A673 (cell line): Measurements from ENCODE around the gene CACNA2D1. TPM values are rescaled to one million over a fixed set of nuclear protein-coding genes. Genes with fewer than 3 reads are reported as not detected.
A peak's percentile ranks its signal among the peaks of the same experiment; 100 is the strongest.
"Not testable (repeated sequence)": the region's sequence is repeated elsewhere in the genome, so short reads cannot be mapped to it uniquely, and the experiment has no call there.

Experiments used
- BruUV-seq: library from RNA; stranded (reverse); fragments of 400-500 nt; replicated peaks from 2 replicates; lab custom pipeline; 2021; lab: Mats Ljungman, UMichigan
- CTCF ChIA-PET: fragments of 300-600 bp; sonication (Branson Sonifier 250); formaldehyde crosslinking; loops from one replicate; lab custom pipeline; 2022; ENCODE audit warnings: antibody characterized with exemption; lab: Charles Lee
- POLR2A ChIA-PET: fragments of 300-600 bp; sonication (Branson Sonifier 250); formaldehyde crosslinking; loops from one replicate; lab custom pipeline; 2022; ENCODE audit warnings: antibody characterized with exemption; ENCODE audit not compliant: low non-redundant PET; lab: Charles Lee
- DNase-seq: peaks from one replicate; pipeline ENCODE4 v3.0.0-alpha.2; 2015; ENCODE audit warnings: low spot score
- H3K27ac ChIP-seq: fragments of 200-600 bp; sonication (generic); 2 replicates; pipeline ENCODE4 v1.5.1; 2016; ENCODE audit warnings: mixed run types, low read depth, mild to moderate bottlenecking, mixed read lengths, antibody characterized with exemption, low read length; ENCODE audit not compliant: poor library complexity, severe bottlenecking
- H3K27me3 ChIP-seq: fragments of 200-600 bp; sonication (generic); replicated peaks from 2 replicates; pipeline ENCODE4 v1.6.1; 2017; ENCODE audit warnings: mixed run types, low read depth, mild to moderate bottlenecking, mixed read lengths, antibody characterized with exemption, low read length; ENCODE audit not compliant: insufficient read depth, poor library complexity
- H3K36me3 ChIP-seq: fragments of 200-600 bp; sonication (generic); 2 replicates; pipeline ENCODE4 v1.6.1; 2016; ENCODE audit warnings: mixed run types, mild to moderate bottlenecking, mixed read lengths, antibody characterized with exemption, low read length; ENCODE audit not compliant: insufficient read depth, poor library complexity, severe bottlenecking
- H3K4me1 ChIP-seq: fragments of 200-600 bp; sonication (generic); 2 replicates; pipeline ENCODE4 v1.6.1; 2017; ENCODE audit warnings: mixed run types, mild to moderate bottlenecking, mixed read lengths, antibody characterized with exemption, low read length; ENCODE audit not compliant: insufficient read depth, poor library complexity, severe bottlenecking
- H3K4me3 ChIP-seq: fragments of 200-600 bp; sonication (generic); 2 replicates; pipeline ENCODE4 v1.5.1; 2016; ENCODE audit warnings: low read depth, mixed run types, mild to moderate bottlenecking, mixed read lengths, low read length; ENCODE audit not compliant: poor library complexity, severe bottlenecking
- H3K9me3 ChIP-seq: fragments of 200-600 bp; sonication (generic); 2 replicates; pipeline ENCODE4 v1.6.1; 2016; ENCODE audit warnings: mixed run types, low read depth, mild to moderate bottlenecking, mixed read lengths, antibody characterized with exemption, low read length; ENCODE audit not compliant: poor library complexity, severe bottlenecking
- EZH2 ChIP-seq: fragments of 200-600 bp; sonication (generic); IDR thresholded peaks from 2 replicates; pipeline ENCODE4 v1.6.1; 2017; ENCODE audit warnings: borderline replicate concordance, low read depth, mild to moderate bottlenecking, mixed read lengths, antibody characterized with exemption, low read length; ENCODE audit not compliant: poor library complexity, severe bottlenecking
- intact Hi-C: fragments of 100-400 bp; cut with micrococcal nuclease; formaldehyde crosslinking; loops from one replicate; pipeline ENCODE4 v1.10.0; 2022; ENCODE audit not compliant: unreplicated experiment
- total RNA-seq: library from RNA; stranded (reverse); gene quantifications from 2 replicates; pipeline ENCODE4 v1.2.3, GENCODE V29; 2021
- TF ChIP-seq, protein P1 (sequence below): fragments of 300-800, 200-600 bp; sonication (generic); conservative IDR thresholded peaks from 2 replicates; pipeline ENCODE4 v1.5.1; 2017; ENCODE audit warnings: low read depth, mild to moderate bottlenecking, antibody characterized with exemption, low read length, moderate library complexity, mixed read lengths

Gene CACNA2D1
- total RNA-seq, 1 experiment from 2014 or later: 49.1 TPM

DNA sequence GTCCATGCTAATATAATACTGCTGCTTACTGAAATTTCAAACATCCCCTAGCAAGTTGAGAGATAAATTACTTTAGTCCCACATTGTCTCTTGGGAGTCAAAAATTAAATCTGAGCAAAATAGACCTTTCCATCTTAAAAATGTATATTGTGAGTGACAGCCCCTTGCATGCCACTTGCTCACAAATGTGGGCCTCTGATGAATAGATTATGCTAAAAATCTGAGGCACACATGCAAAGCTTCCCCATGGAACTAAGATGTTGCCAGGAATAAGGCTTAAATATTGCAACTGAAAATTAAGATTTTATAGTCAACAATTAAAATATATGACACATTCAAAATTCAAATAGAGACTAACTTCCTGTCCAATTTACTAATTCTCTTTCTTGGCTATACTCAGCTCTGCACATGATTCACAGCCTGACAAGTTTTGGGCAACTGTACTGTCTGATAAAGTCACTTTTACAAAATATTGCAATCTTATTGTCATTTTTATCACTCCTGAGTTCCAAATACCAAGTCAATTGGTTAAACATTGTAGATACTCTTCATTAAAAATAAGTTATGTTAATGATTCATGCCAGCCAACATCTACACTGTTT, 301.2 kb downstream of the CACNA2D1 start:
- Histone ChIP-seq H3K36me3 (no peaks in the 10 kb centered on the region), H3K4me1 (peaks cover 19% of the 10 kb centered on the region), H3K4me3 (no peak overlapping the region), H3K9me3 (no peaks in the 10 kb centered on the region), H3K27me3 (no peaks in the 10 kb centered on the region), H3K27ac (no peak overlapping the region)
- peak; percentile 75 for DNase-seq
- POLR2A ChIA-PET: no interaction called here
- CTCF ChIA-PET: no interaction called here
- TF ChIP-seq, protein P1, sequence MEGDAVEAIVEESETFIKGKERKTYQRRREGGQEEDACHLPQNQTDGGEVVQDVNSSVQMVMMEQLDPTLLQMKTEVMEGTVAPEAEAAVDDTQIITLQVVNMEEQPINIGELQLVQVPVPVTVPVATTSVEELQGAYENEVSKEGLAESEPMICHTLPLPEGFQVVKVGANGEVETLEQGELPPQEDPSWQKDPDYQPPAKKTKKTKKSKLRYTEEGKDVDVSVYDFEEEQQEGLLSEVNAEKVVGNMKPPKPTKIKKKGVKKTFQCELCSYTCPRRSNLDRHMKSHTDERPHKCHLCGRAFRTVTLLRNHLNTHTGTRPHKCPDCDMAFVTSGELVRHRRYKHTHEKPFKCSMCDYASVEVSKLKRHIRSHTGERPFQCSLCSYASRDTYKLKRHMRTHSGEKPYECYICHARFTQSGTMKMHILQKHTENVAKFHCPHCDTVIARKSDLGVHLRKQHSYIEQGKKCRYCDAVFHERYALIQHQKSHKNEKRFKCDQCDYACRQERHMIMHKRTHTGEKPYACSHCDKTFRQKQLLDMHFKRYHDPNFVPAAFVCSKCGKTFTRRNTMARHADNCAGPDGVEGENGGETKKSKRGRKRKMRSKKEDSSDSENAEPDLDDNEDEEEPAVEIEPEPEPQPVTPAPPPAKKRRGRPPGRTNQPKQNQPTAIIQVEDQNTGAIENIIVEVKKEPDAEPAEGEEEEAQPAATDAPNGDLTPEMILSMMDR: no peak
- TF ChIP-seq EZH2: no peak
- intact Hi-C loops: loop anchor here (10.0 kb wide), 1 partner anchor 88 kb away; no protein-coding TSS in a partner anchor
- BruUV-seq: no TSS peak

DNA sequence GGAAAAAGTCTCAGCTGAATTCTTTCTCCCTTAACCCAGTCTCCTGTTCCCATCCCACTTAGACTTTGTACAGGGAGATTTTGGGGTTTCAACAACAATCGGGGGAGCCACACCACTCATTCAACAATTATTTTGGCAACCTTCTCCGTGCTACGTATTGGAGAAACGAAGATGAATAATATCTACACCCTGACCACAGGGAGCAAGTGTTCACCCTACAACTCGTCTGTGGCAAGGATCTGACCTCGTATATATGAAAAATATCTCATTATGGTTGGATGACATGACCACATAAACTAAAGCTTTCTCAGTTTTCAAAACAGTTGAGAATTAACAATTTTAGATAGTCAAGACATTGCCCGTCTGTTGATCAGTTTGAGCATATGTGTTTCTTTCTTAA, 302.1 kb downstream of the CACNA2D1 start:
- no peak for DNase-seq
- TF ChIP-seq, protein P1: no peak
- TF ChIP-seq EZH2: no peak
- no peaks in the 10 kb centered on the region for H3K9me3 ChIP-seq
- H3K4me3 ChIP-seq: no peak overlapping the region
- H3K27ac ChIP-seq: no peak overlapping the region
- no peaks in the 10 kb centered on the region for H3K27me3 ChIP-seq
- ChIA-PET POLR2A (no interaction called here), CTCF (no interaction called here)
- no peaks in the 10 kb centered on the region for H3K36me3 ChIP-seq
- no TSS peak for BruUV-seq
- H3K4me1 ChIP-seq: peaks cover 19% of the 10 kb centered on the region
- intact Hi-C loops: loop anchor here (10.0 kb wide), 1 partner anchor 87 kb away; no protein-coding TSS in a partner anchor

DNA sequence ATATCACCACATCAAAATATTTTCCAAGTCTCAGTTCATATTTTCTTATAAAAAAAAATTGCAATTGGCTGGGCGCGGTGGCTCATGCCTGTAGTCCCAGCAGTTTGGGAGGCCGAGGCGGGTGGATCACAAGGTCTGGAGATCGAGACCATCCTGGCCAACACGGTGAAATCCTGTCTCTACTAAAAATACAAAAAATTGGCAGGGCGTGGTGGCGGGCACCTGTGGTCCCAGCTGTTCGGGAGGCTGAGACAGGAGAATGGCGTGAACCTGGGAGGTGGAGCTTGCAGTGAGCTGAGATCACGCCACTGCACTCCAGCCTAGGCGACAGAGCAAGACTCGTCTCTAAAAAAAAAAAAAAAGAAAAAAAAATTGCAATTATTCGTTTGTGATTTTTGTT, 303.0 kb downstream of the CACNA2D1 start:
- intact Hi-C loops: loop anchor here (10.0 kb wide), 1 partner anchor 86 kb away; no protein-coding TSS in a partner anchor
- H3K4me3 ChIP-seq, H3K9me3 ChIP-seq, CTCF ChIA-PET, H3K36me3 ChIP-seq, BruUV-seq, H3K27me3 ChIP-seq, POLR2A ChIA-PET, H3K27ac ChIP-seq, DNase-seq: not testable (repeated sequence)
- peaks cover 19% of the 10 kb centered on the region for H3K4me1 ChIP-seq

DNA sequence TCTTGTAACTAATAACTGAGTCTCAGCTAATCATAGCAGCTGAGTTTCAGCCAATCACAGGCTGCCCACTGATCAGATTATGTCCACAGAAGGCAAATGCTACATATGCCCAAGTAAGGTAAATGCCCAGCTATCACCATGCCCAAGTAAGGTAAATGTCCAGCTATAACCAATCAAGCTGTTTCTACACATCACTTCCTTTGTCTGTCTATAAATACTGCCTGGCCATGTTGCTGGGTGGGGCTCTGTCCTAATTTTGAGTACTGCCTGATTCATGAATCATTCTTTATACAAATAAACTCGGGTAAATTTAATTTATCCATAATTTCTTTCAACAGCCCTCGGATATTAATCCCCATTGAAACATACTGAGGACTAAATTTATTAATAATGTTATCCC, 312.4 kb downstream of the CACNA2D1 start:
- no peaks in the 10 kb centered on the region for H3K4me1 ChIP-seq
- CTCF ChIA-PET: no interaction called here
- no peak for DNase-seq
- no peak overlapping the region for H3K27ac ChIP-seq
- H3K9me3 ChIP-seq: no peaks in the 10 kb centered on the region
- H3K4me3 ChIP-seq: no peak overlapping the region
- no peaks in the 10 kb centered on the region for H3K36me3 ChIP-seq
- POLR2A ChIA-PET: no interaction called here
- TF ChIP-seq EZH2: no peak
- TF ChIP-seq, protein P1: no peak
- intact Hi-C loops: no loop called here
- no peaks in the 10 kb centered on the region for H3K27me3 ChIP-seq
- no TSS peak for BruUV-seq
